ENCODE measurements around the gene POLR3F.

The POLR3F gene

GRCh38 chr20:18466894-18467730, at the start of gene POLR3F, which contains the start of gene DZANK1:
POLR3F (plus strand) TSS chr20:18467390; CDS start chr20:18467507, 117 bp downstream.
DZANK1 (minus strand) TSS chr20:18467030; CDS start chr20:18465358, 1,672 bp downstream.
- TF ChIP-seq CTCF (conservative IDR thresholded peaks at IDR 0.05; ENCODE audit: low read depth, low read length): no peak

DNA sequence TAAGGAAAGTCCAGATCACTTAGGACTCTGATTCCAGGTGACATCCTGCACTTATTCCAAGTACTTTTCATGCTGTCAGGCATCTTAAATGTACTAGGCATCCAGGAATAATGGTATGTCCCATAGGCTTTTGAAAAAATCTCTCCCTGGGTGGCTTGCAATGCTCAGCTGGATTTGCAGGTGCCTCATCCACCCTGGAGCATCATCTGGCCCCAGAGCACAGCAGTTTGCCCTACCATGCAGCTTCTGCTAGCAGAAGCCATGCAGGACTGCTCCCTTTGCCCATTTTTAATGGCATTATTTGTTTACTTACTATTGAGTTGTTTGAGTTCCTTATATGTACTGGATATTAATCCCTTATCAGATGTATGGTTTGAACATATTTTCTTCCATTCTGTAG, 45.6 kb upstream of the POLR3F start:
- no peak overlapping the region for H3K4me3 ChIP-seq (ENCODE audit: low read depth, low read length)
- no peak for TF ChIP-seq CTCF (conservative IDR thresholded peaks at IDR 0.05; ENCODE audit: low read depth, low read length)
- DNase-seq (ENCODE audit: low read depth): no peak

More at GRCh38 chr20:18466894-18467730, at the start of gene POLR3F, which contains the start of gene DZANK1:
- peak within 1 kb of the TSS; percentile 77 for H3K4me3 ChIP-seq (ENCODE audit: low read depth, low read length)
- DNase-seq (ENCODE audit: low read depth): peak; percentile 98

DNA sequence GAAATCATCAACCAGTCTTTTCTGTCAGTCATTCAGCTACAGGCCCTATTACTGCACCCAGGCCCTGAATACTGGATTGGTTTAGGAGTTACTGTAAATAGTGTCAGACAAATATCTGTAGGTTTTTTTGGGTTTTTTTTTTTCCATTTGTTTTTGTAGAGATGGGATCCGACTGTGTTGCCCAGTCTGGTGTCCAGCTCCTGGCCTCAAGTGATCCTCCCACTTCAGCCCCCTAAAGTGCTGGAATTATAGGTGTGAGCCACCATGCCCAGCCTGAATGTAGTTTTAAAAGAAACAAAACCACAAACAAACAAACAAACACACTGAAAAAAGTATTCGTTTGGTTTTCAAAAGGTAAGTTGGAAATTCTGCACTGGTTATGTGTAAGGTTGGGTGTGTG, 40.0 kb upstream of the POLR3F start:
- DNase-seq (ENCODE audit: low read depth): no peak
- no peak overlapping the region for H3K4me3 ChIP-seq (ENCODE audit: low read depth, low read length)
- TF ChIP-seq CTCF (conservative IDR thresholded peaks at IDR 0.05; ENCODE audit: low read depth, low read length): no peak

DNA sequence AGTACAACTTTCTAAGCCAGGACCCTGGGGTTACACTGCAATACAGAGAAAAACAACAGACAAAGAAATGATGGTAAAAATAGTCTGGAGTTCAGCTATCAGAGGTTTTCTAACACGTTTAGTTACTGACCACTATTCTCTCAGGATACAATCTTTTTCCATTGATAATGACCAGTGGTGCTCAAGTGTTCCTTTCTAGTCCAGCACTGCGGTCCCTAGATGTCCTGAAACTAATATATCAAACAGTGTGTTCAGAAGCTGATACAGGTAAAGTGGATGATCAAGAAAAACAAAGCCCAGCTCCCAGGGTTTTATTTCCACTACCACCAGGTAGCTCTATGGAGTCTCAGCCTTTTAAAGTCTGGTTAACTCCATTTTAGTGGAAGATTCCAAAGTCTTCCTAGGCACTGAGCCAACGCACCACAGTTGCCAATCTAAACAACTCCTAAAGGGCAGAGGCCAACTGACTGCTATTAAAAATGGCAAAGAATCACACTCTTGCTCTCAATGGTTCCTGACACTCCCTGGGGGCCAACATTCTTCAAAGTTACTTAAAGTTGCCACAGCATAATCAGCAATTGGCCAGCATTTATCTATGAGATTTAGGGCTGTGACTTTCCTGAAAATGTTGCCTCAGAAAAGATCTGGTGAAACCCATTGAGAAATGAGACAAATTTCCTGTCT, 38.6 kb upstream of the POLR3F start:
- TF ChIP-seq CTCF (conservative IDR thresholded peaks at IDR 0.05; ENCODE audit: low read depth, low read length): no peak
- peak; percentile 76 for DNase-seq (ENCODE audit: low read depth)
- no peak overlapping the region for H3K4me3 ChIP-seq (ENCODE audit: low read depth, low read length)

GRCh38 chr20:18430172-18430826, 36.9 kb upstream of the POLR3F start:
- no peak for DNase-seq (ENCODE audit: low read depth)
- no peak overlapping the region for H3K4me3 ChIP-seq (ENCODE audit: low read depth, low read length)
- no peak for TF ChIP-seq CTCF (conservative IDR thresholded peaks at IDR 0.05; ENCODE audit: low read depth, low read length)

DNA sequence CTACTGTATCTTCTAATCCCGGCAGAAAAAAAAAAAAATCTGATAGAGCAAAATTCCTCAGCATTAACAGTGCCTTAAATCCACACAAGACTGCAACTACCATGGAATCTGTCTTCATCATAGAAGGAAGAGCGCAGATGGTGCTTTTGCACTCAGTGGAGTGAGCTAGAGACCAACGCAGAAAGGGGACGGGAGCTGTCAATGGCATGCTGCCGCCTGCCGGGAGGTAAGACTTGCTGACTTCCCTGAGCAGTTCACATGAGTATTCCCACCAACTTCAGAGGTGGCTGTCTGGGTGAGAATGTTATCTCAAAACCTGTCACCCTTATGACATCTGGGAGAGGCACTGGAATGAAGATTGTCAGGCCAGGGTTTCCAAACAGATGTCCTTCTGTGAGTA, 36.0 kb upstream of the POLR3F start:
- no peak for TF ChIP-seq CTCF (conservative IDR thresholded peaks at IDR 0.05; ENCODE audit: low read depth, low read length)
- DNase-seq (ENCODE audit: low read depth): no peak
- H3K4me3 ChIP-seq (ENCODE audit: low read depth, low read length): no peak overlapping the region

Data from choroid plexus epithelial cell (primary cell).